NB4 (cell line): ENCODE results near the gene SLC10A4.

Experiments
- CTCF ChIP-seq: IDR thresholded peaks from one replicate; pipeline ENCODE4 v1.5.1; 2012; ENCODE audit warnings: low read depth, low read length
- MAX ChIP-seq: IDR thresholded peaks from 2 replicates; pipeline ENCODE4 v1.6.1; 2011; ENCODE audit warnings: low read depth, low read length
- POLR2A ChIP-seq: IDR thresholded peaks from 2 replicates; pipeline ENCODE4 v1.6.1; 2011; ENCODE audit warnings: mild to moderate bottlenecking; ENCODE audit not compliant: insufficient read length; ENCODE audit errors: extremely low read depth

- TF ChIP-seq CTCF (no peak), POLR2A (no peak), MAX (no peak)
These were observed 16.5 kb downstream of the SLC10A4 start for GRCh38 chr4:48499551-48500066.
